Prostate gland (tissue), 2 donors: ENCODE data around the gene CDX1. TPM values are rescaled to one million over a fixed set of nuclear protein-coding genes. Genes with fewer than 3 reads are reported as not detected.

Experiments
- DNase-seq: peaks from one replicate; pipeline ENCODE4 v3.0.0-alpha.2; 2019; ENCODE audit warnings: low spot score
- H3K27ac ChIP-seq, 2 donors: fragments of 200-600 bp; sonication (generic); 2 replicates each; pipeline ENCODE4 v1.5.1; 2017 to 2019
- H3K27me3 ChIP-seq: fragments of 200-600 bp; sonication (generic); replicated peaks from 2 replicates; pipeline ENCODE4 v1.5.1; 2019; ENCODE audit not compliant: insufficient read depth
- H3K36me3 ChIP-seq, 2 donors: fragments of 200-600 bp; sonication (generic); 1 replicate in 1 of 2; 2 replicates in 1 of 2; pipeline versions ENCODE4 v1.5.1 to v1.8.1; 2017 to 2019
- H3K4me1 ChIP-seq: fragments of 200-600 bp; sonication (generic); replicated peaks from 2 replicates; pipeline ENCODE4 v1.5.1; 2019
- H3K4me3 ChIP-seq, 2 donors: fragments of 200-600 bp; sonication (generic); 2 replicates each; pipeline ENCODE4 v1.5.1; 2017 to 2019
- H3K9me3 ChIP-seq: fragments of 200-600 bp; sonication (generic); 2 replicates; pipeline ENCODE4 v1.5.1; 2017
- POLR2A ChIP-seq: fragments of 450-650 bp; IDR thresholded peaks from one replicate; pipeline ENCODE4 v1.6.1; 2016; ENCODE audit warnings: antibody characterized with exemption, mild to moderate bottlenecking
- POLR2AphosphoS5 ChIP-seq: sonication (generic); formaldehyde crosslinking; IDR thresholded peaks from one replicate; pipeline ENCODE4 v1.6.1; 2017; ENCODE audit warnings: antibody characterized with exemption
- WGBS: methylation state at CpG from one replicate; pipeline ENCODE4 v1.1.5; 2018; 5-methylcytosine and 5-hydroxymethylcytosine counted together
- intact Hi-C: fragments of 100-400 bp; cut with DNase I; formaldehyde crosslinking; loops from one replicate; pipeline ENCODE4 v1.14.2; 2022
- total RNA-seq, 2 donors: library from RNA; depleted of rRNA; stranded (reverse); fragments of >200 nt; gene quantifications; one replicate each; pipeline ENCODE4 v1.1.0, GENCODE V29; 2016
- TF ChIP-seq, protein P1 (sequence below), 4 experiments: fragments of 200-600 bp in 2 of 4; fragments of 450-650 bp in 2 of 4; sonication (generic) in 2 of 4; IDR thresholded peaks; 1 replicate in 3 of 4; 2 replicates in 1 of 4; pipeline ENCODE4 v1.5.1; 2016 to 2019; ENCODE audit warnings: antibody characterized with exemption in 4 of 4, mild to moderate bottlenecking in 2 of 4, moderate library complexity in 2 of 4

The CDX1 gene
- total RNA-seq, 2 donors from 2014 or later, result 3.2 TPM; not detected in 1

DNA sequence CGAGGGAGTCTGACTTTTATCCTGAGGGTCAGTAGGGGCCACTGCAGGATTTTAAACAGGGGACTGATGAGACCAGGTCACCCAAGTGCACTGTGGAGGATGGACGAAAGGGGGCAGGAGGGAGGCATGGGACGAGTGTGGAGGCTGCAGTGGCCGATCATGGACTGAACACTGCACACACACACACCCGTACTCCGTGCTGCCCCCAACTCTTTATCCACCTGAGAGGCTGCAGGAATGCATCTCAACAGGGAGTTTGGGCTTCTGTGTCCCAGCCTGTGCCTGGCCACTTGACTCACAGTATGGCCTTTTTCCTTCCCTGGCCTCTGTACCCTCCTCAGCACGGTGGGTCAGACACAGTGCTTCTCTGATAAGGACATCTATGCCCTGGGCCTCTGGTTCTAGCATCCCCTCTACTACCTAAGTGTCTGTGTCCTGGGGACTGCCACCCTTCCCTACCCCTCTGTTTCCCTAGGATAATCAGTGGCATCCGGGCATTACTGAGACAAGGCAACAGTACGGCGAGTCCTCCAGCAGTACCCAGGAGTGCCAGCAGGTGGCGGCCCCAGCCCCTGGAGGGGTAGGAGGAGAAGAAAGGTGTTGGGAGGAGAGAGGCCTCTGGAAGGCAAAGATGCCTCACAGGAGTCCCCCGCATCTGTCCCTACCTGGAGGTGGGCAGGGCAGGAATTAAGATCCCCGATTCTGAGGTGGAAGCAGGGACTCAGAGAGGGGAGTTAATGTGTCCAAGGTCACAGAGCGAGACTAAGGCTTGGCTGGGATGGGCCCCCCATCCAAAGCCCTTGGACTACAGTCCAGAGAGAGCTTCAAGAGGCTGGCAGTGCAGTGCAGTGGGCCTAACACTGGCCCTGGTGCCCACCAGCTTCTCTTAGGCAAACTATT is 5.1 kb upstream of the CDX1 start:
- H3K27me3 ChIP-seq, result no peaks in the 10 kb centered on the region
- DNase-seq, result peak; percentile 52
- peaks cover 3% of the 10 kb centered on the region for H3K4me1 ChIP-seq
- H3K36me3 ChIP-seq, result no peaks in the 10 kb centered on the region
- H3K27ac ChIP-seq, result peak overlapping the region in 1 of 2 donors; percentile 42
- no peak for TF ChIP-seq POLR2AphosphoS5
- TF ChIP-seq, protein P1, sequence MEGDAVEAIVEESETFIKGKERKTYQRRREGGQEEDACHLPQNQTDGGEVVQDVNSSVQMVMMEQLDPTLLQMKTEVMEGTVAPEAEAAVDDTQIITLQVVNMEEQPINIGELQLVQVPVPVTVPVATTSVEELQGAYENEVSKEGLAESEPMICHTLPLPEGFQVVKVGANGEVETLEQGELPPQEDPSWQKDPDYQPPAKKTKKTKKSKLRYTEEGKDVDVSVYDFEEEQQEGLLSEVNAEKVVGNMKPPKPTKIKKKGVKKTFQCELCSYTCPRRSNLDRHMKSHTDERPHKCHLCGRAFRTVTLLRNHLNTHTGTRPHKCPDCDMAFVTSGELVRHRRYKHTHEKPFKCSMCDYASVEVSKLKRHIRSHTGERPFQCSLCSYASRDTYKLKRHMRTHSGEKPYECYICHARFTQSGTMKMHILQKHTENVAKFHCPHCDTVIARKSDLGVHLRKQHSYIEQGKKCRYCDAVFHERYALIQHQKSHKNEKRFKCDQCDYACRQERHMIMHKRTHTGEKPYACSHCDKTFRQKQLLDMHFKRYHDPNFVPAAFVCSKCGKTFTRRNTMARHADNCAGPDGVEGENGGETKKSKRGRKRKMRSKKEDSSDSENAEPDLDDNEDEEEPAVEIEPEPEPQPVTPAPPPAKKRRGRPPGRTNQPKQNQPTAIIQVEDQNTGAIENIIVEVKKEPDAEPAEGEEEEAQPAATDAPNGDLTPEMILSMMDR (IDR thresholded peaks at IDR 0.05), result peak; percentile 55 to 91 (median 88)
- TF ChIP-seq POLR2A, result no peak
- H3K9me3 ChIP-seq, result no peaks in the 10 kb centered on the region
- intact Hi-C loops, result loop anchor here (1.0 to 5.0 kb wide), 2 partner anchors 57 to 191 kb away; no protein-coding TSS in a partner anchor
- no peak overlapping the region for H3K4me3 ChIP-seq
- 54% methylated on average over 14 of the region's 14 CpGs for WGBS

DNA sequence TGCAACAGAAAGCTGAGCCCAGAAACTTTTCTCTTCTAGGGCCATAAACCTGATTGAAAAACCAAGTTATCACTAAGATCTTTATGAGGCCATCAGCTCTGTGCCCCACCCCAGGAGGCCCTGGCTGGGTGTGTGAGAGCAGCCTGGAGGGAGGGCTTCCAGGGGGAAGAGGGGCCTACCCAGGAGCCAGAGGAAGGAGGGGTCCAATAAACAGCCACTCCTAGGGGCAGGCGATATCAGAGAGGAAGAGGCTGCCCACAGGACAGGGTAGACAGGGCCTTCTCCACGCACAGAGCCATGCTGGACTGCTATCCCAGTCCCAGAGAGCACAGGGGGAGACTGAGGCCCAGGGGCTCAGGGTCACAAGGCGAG is 4.5 kb upstream of the CDX1 start:
- no peak for TF ChIP-seq POLR2A
- TF ChIP-seq POLR2AphosphoS5, result no peak
- TF ChIP-seq, protein P1 (IDR thresholded peaks at IDR 0.05), result no peak
- DNase-seq, result no peak
- H3K27me3 ChIP-seq, result peaks cover 6% of the 10 kb centered on the region
- H3K36me3 ChIP-seq, result no peaks in the 10 kb centered on the region
- WGBS, result 72% methylated on average over 3 of the region's 3 CpGs
- no peaks in the 10 kb centered on the region for H3K9me3 ChIP-seq
- peaks cover 3% of the 10 kb centered on the region for H3K4me1 ChIP-seq
- intact Hi-C loops, result loop anchor here (5.0 kb wide), 1 partner anchor 190 kb away; no protein-coding TSS in a partner anchor
- no peak overlapping the region for H3K4me3 ChIP-seq
- H3K27ac ChIP-seq, result peak overlapping the region in 1 of 2 donors; percentile 42

DNA sequence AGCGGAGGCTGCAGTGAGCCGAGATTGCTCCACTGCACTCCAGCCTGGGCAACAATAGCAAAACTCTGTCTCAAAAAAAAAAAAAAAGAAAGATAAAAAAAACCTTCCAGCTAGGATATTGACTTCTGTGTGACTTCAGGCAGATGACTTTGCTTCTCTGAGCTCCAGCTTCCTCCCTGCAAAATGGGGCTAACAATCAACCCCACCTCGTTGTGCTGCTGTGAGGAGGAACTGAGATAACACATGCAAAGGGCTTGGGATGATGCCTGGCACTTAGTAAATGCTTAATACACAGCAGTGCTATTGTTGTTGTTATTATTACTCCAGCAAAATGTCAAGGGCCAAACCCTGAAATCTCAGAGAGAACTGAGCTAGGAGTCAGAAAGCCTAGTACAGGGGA is 3.5 kb upstream of the CDX1 start:
- no peak for DNase-seq
- Histone ChIP-seq H3K4me3 (no peak overlapping the region), H3K27ac (no peak overlapping the region), H3K4me1 (peaks cover 3% of the 10 kb centered on the region), H3K36me3 (no peaks in the 10 kb centered on the region), H3K27me3 (peaks cover 8% of the 10 kb centered on the region), H3K9me3 (no peaks in the 10 kb centered on the region)
- 78% methylated on average over 3 of the region's 3 CpGs for WGBS
- TF ChIP-seq POLR2A (no peak), POLR2AphosphoS5 (no peak)
- TF ChIP-seq, protein P1 (IDR thresholded peaks at IDR 0.05), result no peak
- intact Hi-C loops, result loop anchor here (5.0 kb wide), 1 partner anchor 189 kb away; no protein-coding TSS in a partner anchor

DNA sequence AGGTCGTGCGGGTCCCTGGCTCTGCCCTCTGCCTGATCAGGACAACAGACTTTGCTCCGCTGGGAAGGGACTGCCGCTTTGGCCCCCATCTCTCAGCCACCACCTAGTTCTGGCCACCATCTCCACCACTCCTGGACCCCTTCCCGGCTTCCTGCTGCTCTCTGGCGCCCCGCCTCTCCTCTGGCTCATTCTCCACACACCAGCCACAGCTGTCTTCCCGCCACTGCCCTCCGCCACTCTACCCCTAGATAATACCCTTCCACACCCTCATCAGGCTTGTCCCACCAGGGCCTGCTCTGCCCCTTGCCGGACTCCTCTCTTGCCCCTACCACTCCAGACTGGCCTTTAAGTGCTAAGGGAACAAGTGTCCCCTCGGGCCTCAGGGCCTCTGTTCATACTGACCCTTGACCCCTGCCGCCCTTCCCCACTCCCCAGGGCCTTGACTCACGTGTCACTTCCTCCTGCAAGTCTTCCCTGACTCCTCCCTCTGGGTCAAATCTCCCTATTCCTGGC is 3.0 kb upstream of the CDX1 start:
- 75% methylated on average over 13 of the region's 13 CpGs for WGBS
- peaks cover 3% of the 10 kb centered on the region for H3K4me1 ChIP-seq
- H3K27ac ChIP-seq, result no peak overlapping the region
- TF ChIP-seq, protein P1 (IDR thresholded peaks at IDR 0.05), result no peak
- no peak for TF ChIP-seq POLR2AphosphoS5
- TF ChIP-seq POLR2A, result no peak
- no peaks in the 10 kb centered on the region for H3K9me3 ChIP-seq
- no peak for DNase-seq
- H3K36me3 ChIP-seq, result no peaks in the 10 kb centered on the region
- H3K4me3 ChIP-seq, result no peak overlapping the region
- intact Hi-C loops, result loop anchor here (5.0 kb wide), 1 partner anchor 189 kb away; no protein-coding TSS in a partner anchor
- peaks cover 8% of the 10 kb centered on the region for H3K27me3 ChIP-seq
